CD4-positive, alpha-beta T cell (primary cell): ENCODE results near the gene CASS4. TPM values are rescaled to one million over a fixed set of nuclear protein-coding genes. Genes with fewer than 3 reads are reported as not detected.

Experiments used
- ATAC-seq: fragments of 200-7000 bp; cut with Tn5 transposase; one replicate; pipeline ENCODE4 v1.10.0; 2022; ENCODE audit warnings: mild to moderate bottlenecking; ENCODE audit not compliant: poor library complexity
- CTCF ChIA-PET: fragments of 350-600 bp; sonication (Branson Sonifier 250); formaldehyde crosslinking; loops from one replicate; lab custom pipeline; 2021; ENCODE audit warnings: antibody characterized with exemption, inconsistent platforms; lab: Charles Lee
- POLR2A ChIA-PET: fragments of 350-600 bp; sonication (Branson Sonifier 250); formaldehyde crosslinking; loops from one replicate; lab custom pipeline; 2021; ENCODE audit warnings: antibody characterized with exemption, inconsistent platforms; lab: Charles Lee
- DNase-seq, 14 experiments: peaks; one replicate each; pipeline ENCODE4 v3.0.0-alpha.2; 2013 to 2020; ENCODE audit warnings: mixed read lengths in 2 of 14
- H3K27ac ChIP-seq, 2 donors: one replicate each; pipeline versions ENCODE4 v1.5.1 to v1.7.0; 2013; ENCODE audit warnings: low read length in 2 of 2, low read depth in 1 of 2, mild to moderate bottlenecking in 1 of 2
- H3K27me3 ChIP-seq, 2 experiments: 1 replicate in 1 of 2; 2 replicates in 1 of 2; pipeline versions ENCODE4 v1.6.1 to v1.7.0; 2013; ENCODE audit warnings: low read length in 2 of 2, control low read depth in 1 of 2, mild to moderate bottlenecking in 1 of 2, moderate library complexity in 1 of 2; ENCODE audit not compliant: insufficient read depth in 2 of 2, control insufficient read depth in 1 of 2
- H3K36me3 ChIP-seq: one replicate; pipeline ENCODE4 v1.6.1; 2013; ENCODE audit warnings: low read length, control low read depth; ENCODE audit not compliant: insufficient read depth
- H3K4me1 ChIP-seq: one replicate; pipeline ENCODE4 v1.6.1; 2013; ENCODE audit warnings: low read length, control low read depth; ENCODE audit not compliant: insufficient read depth
- H3K4me3 ChIP-seq: one replicate; pipeline ENCODE4 v1.5.1; 2013; ENCODE audit warnings: mild to moderate bottlenecking, low read length, moderate library complexity
- H3K9me3 ChIP-seq, 2 experiments: 1 replicate in 1 of 2; 2 replicates in 1 of 2; pipeline versions ENCODE4 v1.6.1 to v1.7.0; 2013; ENCODE audit warnings: low read length in 2 of 2, mild to moderate bottlenecking in 2 of 2, control low read depth in 1 of 2, moderate library complexity in 1 of 2; ENCODE audit not compliant: control insufficient read depth in 1 of 2, insufficient read depth in 1 of 2
- H3K27ac Mint-ChIP-seq: one replicate; pipeline ENCODE4 v1.8.0; 2020; ENCODE audit warnings: mixed read lengths
- H3K27me3 Mint-ChIP-seq: one replicate; pipeline ENCODE4 v1.8.0; 2021; ENCODE audit warnings: mixed read lengths
- H3K36me3 Mint-ChIP-seq: one replicate; pipeline ENCODE4 v1.8.0; 2021; ENCODE audit warnings: low read depth, mixed read lengths
- H3K4me1 Mint-ChIP-seq: one replicate; pipeline ENCODE4 v1.8.0; 2021; ENCODE audit warnings: low read depth, mixed read lengths
- H3K4me3 Mint-ChIP-seq: one replicate; pipeline ENCODE4 v1.8.0; 2020; ENCODE audit warnings: mild to moderate bottlenecking, mixed read lengths
- H3K9me3 Mint-ChIP-seq: one replicate; pipeline ENCODE4 v1.8.0; 2020; ENCODE audit warnings: mixed read lengths
- CTCF ChIP-seq: fragments of 200-600 bp; IDR thresholded peaks from one replicate; pipeline ENCODE4 v1.8.0; 2022; ENCODE audit warnings: antibody characterized with exemption, mild to moderate bottlenecking
- intact Hi-C, 2 experiments: fragments of 100-400 bp; cut with DNase I in 1 of 2; cut with micrococcal nuclease in 1 of 2; formaldehyde crosslinking; loops; one replicate each; pipeline versions ENCODE4 v1.15.1 to v1.9.0; 2023 to 2025; cut with DNase I, micrococcal nuclease
- total RNA-seq, 174 experiments: library from RNA in 2 of 174; stranded (reverse) in 2 of 174; gene quantifications; one replicate each; pipeline ENCODE4 v1.2.3 and lab custom pipeline; 2021 to 2026

CASS4 gene
- total RNA-seq, 2 experiments from 2014 or later, result 37.0 to 39.8 TPM

GRCh38 chr20:56504373-56505005, 92.4 kb downstream of the CASS4 start:
- Histone ChIP-seq H3K4me3 (no peak overlapping the region), H3K27me3 (no peaks in the 10 kb centered on the region), H3K27ac (no peak overlapping the region), H3K4me1 (peaks cover 8% of the 10 kb centered on the region), H3K9me3 (no peaks in the 10 kb centered on the region), H3K36me3 (peaks cover 10% of the 10 kb centered on the region)
- ATAC-seq (peak; percentile 89), DNase-seq (peak in 7 of 14 experiments; percentile 5 to 51 (median 9))
- peak; percentile 53 for TF ChIP-seq CTCF
- POLR2A ChIA-PET, result no interaction called here
- H3K27me3 Mint-ChIP-seq, result no peaks in the 10 kb centered on the region
- no peaks in the 10 kb centered on the region for H3K9me3 Mint-ChIP-seq
- peak overlapping the region; percentile 8 for H3K4me3 Mint-ChIP-seq
- H3K4me1 Mint-ChIP-seq, result peaks cover 32% of the 10 kb centered on the region
- intact Hi-C loops, result loop anchor here in 1 of 2 experiments (1.0 to 2.0 kb wide), 2 partner anchors 104 to 112 kb away; partner anchors contain the start of genes AURKA and CSTF1
- peaks cover 48% of the 10 kb centered on the region for H3K36me3 Mint-ChIP-seq
- H3K27ac Mint-ChIP-seq, result peak overlapping the region; percentile 72
- CTCF ChIA-PET, result no interaction called here

- Mint-ChIP-seq H3K27ac (no peak overlapping the region), H3K4me1 (peaks cover 32% of the 10 kb centered on the region), H3K9me3 (no peaks in the 10 kb centered on the region), H3K36me3 (peaks cover 59% of the 10 kb centered on the region), H3K27me3 (no peaks in the 10 kb centered on the region), H3K4me3 (no peak overlapping the region)
- Histone ChIP-seq H3K4me1 (peaks cover 8% of the 10 kb centered on the region), H3K4me3 (no peak overlapping the region), H3K9me3 (no peaks in the 10 kb centered on the region), H3K27ac (no peak overlapping the region), H3K36me3 (peaks cover 10% of the 10 kb centered on the region), H3K27me3 (no peaks in the 10 kb centered on the region)
- intact Hi-C loops, result no loop called here
- no peak for TF ChIP-seq CTCF
- ChIA-PET CTCF (no interaction called here), POLR2A (no interaction called here)
- DNase-seq (no peak), ATAC-seq (no peak)
These were observed 94.0 kb downstream of the CASS4 start for GRCh38 chr20:56506103-56506502.

Other genes with a start within 250 kb of the CASS4 start
- gene MC3R, start 163.5 kb upstream of the CASS4 start, total RNA-seq, result not detected
- gene FAM210B, start 53.3 kb upstream of the CASS4 start, total RNA-seq, result 10 to 100 TPM; 14.4 to 14.7 TPM
- under 1 TPM; 0.25 to 0.36 TPM for gene AURKA, start 20.0 kb upstream of the CASS4 start, total RNA-seq
- 10 to 100 TPM; 20.7 to 21.8 TPM for gene CSTF1, start 19.6 kb upstream of the CASS4 start, total RNA-seq
- 10 to 100 TPM; 52.7 to 55.2 TPM for gene RTF2, start 56.4 kb downstream of the CASS4 start, total RNA-seq
- gene FAM209A, start 112.5 kb downstream of the CASS4 start, total RNA-seq, result 1 to 10 TPM; 6.4 to 7.1 TPM
- 1 to 10 TPM; 3.1 to 3.9 TPM for gene FAM209B, start 121.0 kb downstream of the CASS4 start, total RNA-seq
- not detected for gene TFAP2C, start 217.0 kb downstream of the CASS4 start, total RNA-seq